GM18498 (cell line): ENCODE results near the gene PGS1.

Experiments
- ATAC-seq: cut with Tn5 transposase; IDR thresholded peaks from one replicate; pipeline ENCODE4 v1.9.1; 2021; ENCODE audit warnings: mild to moderate bottlenecking, moderate library complexity; ENCODE audit not compliant: unreplicated experiment

Gene PGS1

GRCh38 chr17:78469443-78469842 is 91.0 kb downstream of the PGS1 start:
- ATAC-seq, result no peak

DNA sequence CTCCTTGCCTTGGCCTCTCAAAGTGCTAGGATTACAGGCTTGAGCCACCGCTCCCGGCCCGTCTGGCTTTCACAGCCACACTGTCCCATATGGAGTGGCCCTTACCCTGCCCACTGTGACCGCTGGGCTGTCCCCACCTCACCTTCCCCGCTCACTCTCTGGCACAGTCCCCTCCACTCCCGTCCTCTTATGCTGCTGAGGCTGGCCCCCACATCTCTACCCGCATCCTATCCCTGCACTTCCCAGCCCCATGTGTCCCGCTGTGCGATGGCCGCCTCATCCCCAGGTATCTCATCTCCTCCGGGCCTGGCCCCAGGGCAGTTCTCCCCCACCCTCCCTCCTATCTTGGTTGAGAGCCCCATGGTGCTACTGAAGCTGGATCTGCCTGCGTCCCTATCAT is 93.2 kb downstream of the PGS1 start:
- ATAC-seq, result no peak

- ATAC-seq, result no peak
Measured at GRCh38 chr17:78472035-78472905, 93.8 kb downstream of the PGS1 start.

DNA sequence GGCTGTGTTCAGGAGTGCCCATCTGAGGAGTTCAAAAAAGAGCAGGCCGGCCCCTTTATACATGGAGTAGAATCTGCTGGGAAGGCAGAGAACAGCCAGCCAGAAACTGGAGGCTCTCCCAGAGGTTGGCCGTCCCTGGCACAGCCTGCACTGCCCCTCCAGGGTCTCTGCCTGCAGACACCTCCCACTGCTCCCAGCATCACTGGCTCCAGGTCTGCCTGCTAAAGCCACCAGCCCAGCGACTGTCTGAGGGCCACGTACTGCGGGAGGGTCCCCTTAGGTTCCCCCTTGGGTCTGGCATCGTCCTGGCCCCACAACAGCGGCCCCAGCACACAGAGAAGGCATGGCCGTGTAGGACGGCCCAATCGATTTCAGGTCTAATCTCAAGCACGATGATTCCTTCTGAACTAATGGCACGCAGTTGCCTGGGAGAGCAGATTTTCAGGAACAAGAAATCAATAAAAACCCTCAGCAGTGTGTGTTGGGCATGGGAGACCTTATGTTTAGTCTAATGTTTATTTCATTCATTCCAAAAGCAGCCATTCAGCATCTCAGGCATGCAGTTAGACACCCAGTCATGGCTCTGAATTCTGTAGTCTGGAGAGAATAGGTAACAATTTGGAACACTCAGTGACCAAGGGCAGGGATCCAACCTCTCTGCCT is 95.6 kb downstream of the PGS1 start:
- no peak for ATAC-seq
